ENCODE results near the gene ANXA6.

ANXA6 gene

GRCh38 chr5:151138114-151138513, 19.5 kb downstream of the ANXA6 start:
- no peak overlapping the region for H3K4me3 ChIP-seq (replicated peaks; ENCODE audit: low read depth, low read length)
- H3K36me3 ChIP-seq (ENCODE audit: control insufficient read depth, insufficient read depth, low read length) = peaks cover 48% of the 10 kb centered on the region
- H3K27me3 ChIP-seq (replicated peaks; ENCODE audit: control insufficient read depth, insufficient read depth, low read length) = no peaks in the 10 kb centered on the region
- no peak for TF ChIP-seq CTCF (IDR thresholded peaks at IDR 0.05; ENCODE audit: insufficient read depth, low read length, poor library complexity, severe bottlenecking)
- DNase-seq (ENCODE audit: extremely low read depth, insufficient read length) = no peak

- DNase-seq (ENCODE audit: extremely low read depth, insufficient read length) = no peak
- no peak overlapping the region for H3K4me3 ChIP-seq (replicated peaks; ENCODE audit: low read depth, low read length)
- H3K27me3 ChIP-seq (replicated peaks; ENCODE audit: control insufficient read depth, insufficient read depth, low read length) = no peaks in the 10 kb centered on the region
- peaks cover 53% of the 10 kb centered on the region for H3K36me3 ChIP-seq (ENCODE audit: control insufficient read depth, insufficient read depth, low read length)
- TF ChIP-seq CTCF (IDR thresholded peaks at IDR 0.05; ENCODE audit: insufficient read depth, low read length, poor library complexity, severe bottlenecking) = no peak
Observed at GRCh38 chr5:151137067-151137825, 20.3 kb downstream of the ANXA6 start.

GRCh38 chr5:151134228-151134627, 23.4 kb downstream of the ANXA6 start:
- peaks cover 63% of the 10 kb centered on the region for H3K36me3 ChIP-seq (ENCODE audit: control insufficient read depth, insufficient read depth, low read length)
- no peak for DNase-seq (ENCODE audit: extremely low read depth, insufficient read length)
- TF ChIP-seq CTCF (IDR thresholded peaks at IDR 0.05; ENCODE audit: insufficient read depth, low read length, poor library complexity, severe bottlenecking) = no peak

GRCh38 chr5:151132963-151133362, 24.6 kb downstream of the ANXA6 start:
- TF ChIP-seq CTCF (IDR thresholded peaks at IDR 0.05; ENCODE audit: insufficient read depth, low read length, poor library complexity, severe bottlenecking) = no peak
- no peak overlapping the region for H3K4me3 ChIP-seq (replicated peaks; ENCODE audit: low read depth, low read length)
- H3K27me3 ChIP-seq (replicated peaks; ENCODE audit: control insufficient read depth, insufficient read depth, low read length) = no peaks in the 10 kb centered on the region
- peaks cover 61% of the 10 kb centered on the region for H3K36me3 ChIP-seq (ENCODE audit: control insufficient read depth, insufficient read depth, low read length)
- no peak for DNase-seq (ENCODE audit: extremely low read depth, insufficient read length)

More at GRCh38 chr5:151134228-151134627, 23.4 kb downstream of the ANXA6 start:
- no peaks in the 10 kb centered on the region for H3K27me3 ChIP-seq (replicated peaks; ENCODE audit: control insufficient read depth, insufficient read depth, low read length)
- H3K4me3 ChIP-seq (replicated peaks; ENCODE audit: low read depth, low read length) = no peak overlapping the region

- H3K4me3 ChIP-seq (replicated peaks; ENCODE audit: low read depth, low read length) = no peak overlapping the region
- DNase-seq (ENCODE audit: extremely low read depth, insufficient read length) = no peak
- no peaks in the 10 kb centered on the region for H3K27me3 ChIP-seq (replicated peaks; ENCODE audit: control insufficient read depth, insufficient read depth, low read length)
- no peak for TF ChIP-seq CTCF (IDR thresholded peaks at IDR 0.05; ENCODE audit: insufficient read depth, low read length, poor library complexity, severe bottlenecking)
- H3K36me3 ChIP-seq (ENCODE audit: control insufficient read depth, insufficient read depth, low read length) = peaks cover 66% of the 10 kb centered on the region
Observed at GRCh38 chr5:151130922-151131891, 26.4 kb downstream of the ANXA6 start.
